NCI-H526 treated with DMSO at 0.1 percent for 48 hours (cell line): ENCODE data around the gene ZNF653.

Experiments
- DNase-seq: peaks from one replicate; lab custom pipeline; 2025; lab: John Stamatoyannopoulos, UW

Gene ZNF653, protein sequence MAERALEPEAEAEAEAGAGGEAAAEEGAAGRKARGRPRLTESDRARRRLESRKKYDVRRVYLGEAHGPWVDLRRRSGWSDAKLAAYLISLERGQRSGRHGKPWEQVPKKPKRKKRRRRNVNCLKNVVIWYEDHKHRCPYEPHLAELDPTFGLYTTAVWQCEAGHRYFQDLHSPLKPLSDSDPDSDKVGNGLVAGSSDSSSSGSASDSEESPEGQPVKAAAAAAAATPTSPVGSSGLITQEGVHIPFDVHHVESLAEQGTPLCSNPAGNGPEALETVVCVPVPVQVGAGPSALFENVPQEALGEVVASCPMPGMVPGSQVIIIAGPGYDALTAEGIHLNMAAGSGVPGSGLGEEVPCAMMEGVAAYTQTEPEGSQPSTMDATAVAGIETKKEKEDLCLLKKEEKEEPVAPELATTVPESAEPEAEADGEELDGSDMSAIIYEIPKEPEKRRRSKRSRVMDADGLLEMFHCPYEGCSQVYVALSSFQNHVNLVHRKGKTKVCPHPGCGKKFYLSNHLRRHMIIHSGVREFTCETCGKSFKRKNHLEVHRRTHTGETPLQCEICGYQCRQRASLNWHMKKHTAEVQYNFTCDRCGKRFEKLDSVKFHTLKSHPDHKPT

GRCh38 chr19:11505504-11506100 is at the start of gene ZNF653:
Gene ZNF653 (minus strand): TSS chr19:11505839. CDS start chr19:11505786, 53 bp downstream.
- DNase-seq = peak; percentile 61

GRCh38 chr19:11555246-11555645 is 49.6 kb upstream of the ZNF653 start:
- no peak for DNase-seq

DNA sequence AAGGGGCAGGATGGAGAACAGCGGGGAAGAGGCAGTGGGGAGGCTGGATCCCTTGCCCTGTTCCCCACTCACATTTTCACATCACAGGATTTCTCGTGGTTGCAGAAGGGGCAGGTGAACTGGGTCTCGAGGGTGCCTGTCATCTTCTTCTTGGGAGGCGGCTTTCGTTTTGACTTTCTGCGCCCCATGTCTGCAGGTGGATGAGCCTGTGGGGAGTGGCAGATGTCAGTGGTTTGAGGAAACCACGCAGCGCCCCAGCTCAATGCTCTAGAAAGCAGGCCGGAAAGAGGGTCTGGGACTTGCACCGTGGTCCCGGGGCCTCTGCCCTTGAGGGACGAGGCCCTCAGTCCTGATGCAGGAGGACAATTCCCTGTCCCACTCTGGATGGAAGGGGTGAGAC is 48.5 kb upstream of the ZNF653 start:
- no peak for DNase-seq

DNA sequence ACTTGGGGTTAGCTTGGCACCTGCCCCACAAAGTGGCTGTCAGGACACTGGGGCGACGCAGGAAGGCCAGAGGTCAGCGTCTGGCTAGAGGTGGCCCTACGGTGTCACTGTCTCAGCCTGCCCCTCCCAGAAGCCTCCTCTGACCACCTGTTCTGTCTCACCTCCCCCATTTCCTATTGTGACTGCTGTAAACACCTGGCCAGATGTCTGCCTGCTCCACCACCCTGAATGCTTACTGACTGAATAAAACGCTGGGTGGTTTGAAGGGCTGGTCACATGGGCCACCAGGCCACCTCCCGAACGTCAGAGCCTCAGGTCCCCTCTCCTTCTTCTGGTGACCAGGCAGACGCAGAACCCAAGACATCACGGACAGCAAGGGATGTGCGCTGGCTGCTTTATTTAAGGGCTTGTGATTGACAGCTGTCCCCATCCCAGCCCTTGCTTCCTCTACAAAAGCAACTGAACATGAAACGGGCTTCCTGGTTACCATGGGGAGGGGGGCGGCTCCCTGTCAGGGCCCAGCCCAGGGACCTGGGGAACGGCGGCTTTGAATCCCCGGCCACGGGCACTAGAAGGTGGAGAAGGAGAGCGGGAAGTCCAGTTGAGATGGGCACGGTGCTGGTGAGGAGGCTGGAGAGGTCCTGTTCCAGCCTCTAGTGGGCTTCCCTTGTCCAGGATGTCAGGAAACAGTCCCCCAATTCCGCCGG is 47.2 kb upstream of the ZNF653 start:
- DNase-seq = no peak

DNA sequence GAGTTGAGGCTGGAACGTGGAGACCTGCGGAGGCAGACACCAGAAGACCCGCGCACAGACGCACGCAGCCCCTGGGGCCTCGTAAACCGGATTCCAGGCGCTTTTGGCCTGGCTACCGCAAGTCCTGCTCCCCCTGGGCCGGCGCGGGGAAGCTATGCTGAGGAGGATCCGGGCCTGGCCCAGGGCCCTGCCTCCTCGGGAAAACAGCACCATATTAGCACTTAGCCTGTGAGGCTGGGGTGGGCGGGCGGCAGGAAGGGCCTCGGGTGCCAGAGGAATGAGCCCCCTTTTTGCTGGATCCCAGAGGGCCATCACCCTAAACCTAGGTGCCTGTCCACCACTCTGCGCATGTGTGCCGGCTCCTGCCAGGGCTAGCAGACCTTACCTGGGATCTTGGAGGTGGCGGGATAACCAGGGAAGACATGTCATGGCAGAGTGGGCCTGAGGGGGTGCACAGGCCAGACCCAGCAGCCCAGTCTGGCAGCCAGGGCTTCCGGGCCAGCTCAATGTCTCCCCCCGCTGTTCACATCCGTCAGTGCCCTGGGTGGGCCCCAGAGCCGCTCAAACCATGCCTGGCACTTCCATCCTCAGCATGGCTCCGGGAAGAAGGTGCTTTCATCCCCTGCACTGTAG is 46.1 kb upstream of the ZNF653 start:
- DNase-seq = no peak

GRCh38 chr19:11550265-11550664 is 44.6 kb upstream of the ZNF653 start:
- no peak for DNase-seq

DNA sequence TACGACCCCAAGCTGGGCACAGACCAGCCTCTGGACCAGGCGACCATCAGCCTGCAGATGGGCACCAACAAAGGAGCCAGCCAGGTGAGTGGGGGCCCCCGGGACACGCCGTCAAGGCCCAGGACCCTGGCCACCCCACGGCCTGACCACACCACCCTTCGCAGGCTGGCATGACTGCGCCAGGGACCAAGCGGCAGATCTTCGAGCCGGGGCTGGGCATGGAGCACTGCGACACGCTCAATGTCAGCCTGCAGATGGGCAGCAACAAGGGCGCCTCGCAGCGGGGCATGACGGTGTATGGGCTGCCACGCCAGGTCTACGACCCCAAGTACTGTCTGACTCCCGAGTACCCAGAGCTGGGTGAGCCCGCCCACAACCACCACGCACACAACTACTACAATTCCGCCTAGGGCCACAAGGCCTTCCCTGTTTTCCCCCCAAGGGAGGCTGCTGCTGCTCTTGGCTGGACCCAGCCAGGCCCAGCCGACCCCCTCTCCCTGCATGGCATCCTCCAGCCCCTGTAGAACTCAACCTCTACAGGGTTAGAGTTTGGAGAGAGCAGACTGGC is 43.8 kb upstream of the ZNF653 start:
- no peak for DNase-seq

DNA sequence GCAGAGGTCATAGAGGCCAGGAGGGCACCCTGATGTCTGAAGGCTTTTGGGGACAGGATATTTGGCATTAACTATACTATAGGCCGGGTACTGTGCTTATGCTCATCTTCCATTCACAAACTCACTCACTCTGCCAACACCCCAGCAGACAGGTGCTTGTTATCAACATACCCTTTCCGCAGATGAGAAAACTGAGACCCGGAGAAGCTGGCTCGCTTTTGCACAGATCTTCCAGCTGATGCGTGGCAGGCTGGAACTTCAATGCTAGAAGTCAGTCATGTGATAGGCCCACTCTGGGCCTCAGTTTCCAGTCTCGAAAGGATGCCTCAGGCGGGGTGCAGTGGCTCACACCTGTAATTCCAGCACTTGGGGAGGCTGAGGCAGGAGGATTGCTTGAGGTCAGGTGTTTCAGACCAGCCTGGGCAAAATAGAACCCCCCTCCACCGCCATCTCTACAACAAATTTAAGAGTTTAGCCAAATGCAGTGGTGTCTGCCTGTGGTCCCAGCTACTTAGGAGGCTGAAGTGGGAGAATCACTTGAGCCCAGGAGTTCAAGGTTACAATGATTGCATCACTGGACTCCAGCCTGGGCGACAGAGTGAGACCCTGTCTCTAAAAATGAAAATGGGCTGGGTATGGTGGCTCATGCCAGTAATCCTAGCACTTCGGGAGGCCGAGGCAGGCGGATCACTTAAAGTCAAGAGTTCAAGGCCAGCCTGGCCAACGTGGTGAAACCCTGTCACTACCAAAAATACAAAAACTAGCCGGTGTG is 42.5 kb upstream of the ZNF653 start:
- no peak for DNase-seq

GRCh38 chr19:11541238-11541637 is 35.6 kb upstream of the ZNF653 start:
- no peak for DNase-seq

GRCh38 chr19:11540645-11541044 is 35.0 kb upstream of the ZNF653 start:
- DNase-seq = no peak

DNA sequence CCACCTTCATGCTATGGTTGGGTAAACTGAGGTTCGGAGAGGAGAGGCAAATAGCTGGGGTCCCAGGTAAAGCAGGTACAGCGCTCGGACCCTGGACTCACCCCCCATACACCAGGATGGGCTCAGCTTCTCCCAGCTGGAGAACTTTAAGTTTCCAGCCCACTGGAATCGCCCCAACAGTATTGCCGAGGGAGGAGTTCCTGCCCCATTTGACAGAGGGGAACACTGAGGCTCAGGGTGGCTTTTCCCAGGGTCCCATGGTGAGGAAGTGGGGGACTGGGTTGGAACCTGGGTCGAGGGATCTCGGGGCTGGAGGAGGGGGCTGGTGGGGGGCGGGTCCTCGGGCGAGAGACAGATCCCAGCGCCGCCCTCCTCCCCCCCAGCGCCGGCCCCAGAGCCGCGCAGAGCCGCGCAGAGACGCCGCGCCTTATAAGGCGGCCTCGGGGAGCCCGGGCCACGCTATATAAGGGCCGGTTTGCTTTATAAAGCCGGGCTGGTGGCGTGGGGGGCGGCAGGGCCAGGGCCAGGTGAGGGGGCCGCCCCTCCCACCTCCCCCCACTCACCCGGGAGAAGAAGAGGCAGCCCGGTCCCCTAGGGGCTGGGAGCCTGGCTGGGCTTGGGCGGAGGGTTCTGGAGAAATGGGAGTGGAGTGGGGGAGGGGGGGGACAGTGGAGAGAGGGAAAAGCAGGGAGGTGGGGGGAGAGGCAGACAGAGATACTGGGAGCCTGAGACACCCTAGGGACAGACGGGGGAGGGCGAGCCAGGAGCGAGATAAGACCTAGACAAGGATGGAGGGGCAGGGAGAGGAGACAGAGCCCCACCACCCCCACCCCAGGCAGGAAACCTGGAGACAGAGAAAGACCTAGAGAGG is 34.1 kb upstream of the ZNF653 start:
- no peak for DNase-seq

GRCh38 chr19:11538232-11539036 is 32.8 kb upstream of the ZNF653 start, which contains the start of gene CNN1:
Gene CNN1 (plus strand): TSS chr19:11538851. CDS start chr19:11538928, 77 bp downstream.
- no peak for DNase-seq

DNA sequence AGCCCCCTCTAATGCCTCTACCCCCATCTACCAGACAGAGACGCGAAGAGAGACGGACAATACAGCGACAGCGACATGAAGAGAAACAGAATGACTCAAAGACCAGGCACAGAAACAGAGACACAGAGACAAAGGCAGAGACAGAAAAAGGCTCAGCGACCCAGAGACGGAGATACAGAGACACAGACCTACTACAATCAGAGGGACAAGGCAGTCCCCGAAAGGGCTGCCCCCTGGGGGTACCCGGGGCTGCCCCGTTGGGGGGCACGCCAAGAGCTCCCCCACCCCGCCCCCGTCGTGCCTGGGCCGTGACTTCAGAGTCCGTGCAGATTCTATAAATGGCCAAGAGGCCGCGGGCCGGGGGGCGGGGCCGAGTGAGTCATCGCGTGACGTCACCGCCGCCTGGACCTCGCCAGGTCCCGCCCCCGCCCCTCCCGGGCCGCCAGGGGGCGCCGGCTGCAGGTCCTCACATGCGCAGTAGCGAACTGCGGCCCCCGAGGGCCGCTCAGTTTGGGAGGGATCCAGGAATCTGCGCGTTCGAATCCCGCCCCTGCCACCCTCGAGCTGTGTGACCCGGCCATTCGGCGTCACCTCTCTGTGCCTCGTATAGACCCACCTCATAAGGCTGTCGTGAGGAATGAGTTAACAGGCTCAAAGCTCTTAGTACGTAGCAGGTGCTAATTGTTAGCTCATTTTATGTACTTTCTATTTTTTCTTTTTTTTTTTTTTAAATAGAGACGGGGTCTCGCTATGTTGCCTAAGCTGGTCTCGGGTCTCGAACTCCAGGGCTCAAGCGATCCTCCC is 30.4 kb upstream of the ZNF653 start:
- peak; percentile 3 for DNase-seq

- DNase-seq = no peak
Measured at GRCh38 chr19:11534948-11535347, 29.3 kb upstream of the ZNF653 start.

DNA sequence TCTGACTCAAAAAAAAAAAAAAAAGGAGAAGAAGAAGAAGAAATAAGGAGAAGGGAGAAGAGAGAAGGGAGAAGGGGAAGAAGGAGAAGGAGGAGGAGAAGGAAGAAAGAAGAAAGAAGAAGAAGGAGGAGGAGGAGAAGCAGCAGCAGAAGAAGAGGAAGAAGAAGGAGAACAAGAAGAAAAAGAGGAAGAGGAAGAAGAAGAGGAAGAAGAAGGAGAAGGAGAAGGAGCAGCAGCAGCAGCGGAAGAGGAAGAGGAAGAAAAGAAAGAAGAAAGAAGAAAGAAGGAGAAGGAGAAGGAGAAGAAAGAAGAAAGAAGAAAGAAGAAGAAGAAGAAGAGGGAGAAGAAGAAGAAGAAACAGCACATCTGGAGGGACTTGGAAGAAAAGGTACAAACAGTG is 28.9 kb upstream of the ZNF653 start:
- no peak for DNase-seq

- peak; percentile 73 for DNase-seq
Measured at GRCh38 chr19:11530432-11530831, 24.8 kb upstream of the ZNF653 start.

DNA sequence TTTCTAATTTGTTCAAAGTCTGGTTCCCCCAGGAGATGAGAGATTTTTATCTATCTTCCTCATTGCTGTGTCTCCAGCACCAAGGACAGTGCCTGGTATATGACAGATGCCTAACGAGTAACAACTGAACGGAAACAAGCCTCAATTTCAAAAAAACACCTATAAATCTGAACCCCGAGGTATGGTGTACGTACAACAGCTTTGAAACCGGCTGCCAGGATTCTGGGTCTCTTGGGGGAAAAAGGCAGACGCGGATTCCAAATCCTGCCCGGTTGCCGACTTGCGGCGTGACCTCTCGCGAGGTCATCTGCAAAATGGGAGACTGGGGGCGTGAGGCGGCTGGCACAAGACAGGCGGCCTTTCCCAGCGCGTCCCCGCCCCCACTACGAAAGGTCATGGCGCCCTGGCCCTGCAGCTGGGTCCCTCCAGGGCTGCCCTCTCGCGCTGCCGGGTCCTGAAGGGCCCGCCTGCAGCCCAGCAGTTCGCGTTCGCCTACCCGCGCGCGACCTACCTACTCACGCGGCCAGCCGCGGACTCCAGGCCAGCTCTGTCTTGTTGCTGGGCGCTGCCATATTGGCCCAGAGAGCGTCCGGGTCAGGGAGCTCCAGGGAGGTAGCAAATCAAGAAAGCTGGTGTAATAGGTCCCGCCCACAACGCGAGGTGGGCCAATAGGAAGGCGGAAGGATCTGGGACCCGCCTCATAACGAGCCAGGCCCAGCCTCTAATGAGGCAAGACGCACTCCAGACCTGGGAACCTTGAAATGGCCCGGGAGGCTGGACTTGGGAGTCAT is 23.1 kb upstream of the ZNF653 start, which contains the start of gene ECSIT:
TSS of gene ECSIT (minus strand) at position 584 of the 791 bp plus-strand sequence. CDS start 9,964 bp downstream, outside the sequence.
- peak; percentile 89 for DNase-seq
